HepG2 (cell line): ENCODE results near the gene POU5F1. TPM values are rescaled to one million over a fixed set of nuclear protein-coding genes. Genes with fewer than 3 reads are reported as not detected.

ENCODE experiments used
- DNMT1 ChIP-seq: sonication (generic); formaldehyde crosslinking; IDR thresholded peaks from 2 replicates; pipeline ENCODE4 v1.5.1; 2020; ENCODE audit warnings: mild to moderate bottlenecking, missing genetic modification reagents
- E2F1 ChIP-seq: sonication (generic); formaldehyde crosslinking; IDR thresholded peaks from 2 replicates; pipeline ENCODE4 v1.5.0; 2020; ENCODE audit warnings: missing genetic modification reagents
- FOXA3 ChIP-seq: IDR thresholded peaks from 2 replicates; pipeline ENCODE4 v1.6.1; 2016; ENCODE audit warnings: missing genetic modification reagents, missing compliant biosample characterization
- HNF4A ChIP-seq: sonication (generic); formaldehyde crosslinking; IDR thresholded peaks from 2 replicates; pipeline ENCODE4 v1.4.0; 2020; ENCODE audit warnings: missing genetic modification reagents
- NCOA5 ChIP-seq: sonication (generic); formaldehyde crosslinking; IDR thresholded peaks from 2 replicates; pipeline ENCODE4 v1.4.0; 2020; ENCODE audit warnings: missing genetic modification reagents
- PRDM15 ChIP-seq: sonication (generic); formaldehyde crosslinking; IDR thresholded peaks from 2 replicates; pipeline ENCODE4 v1.4.0; 2020; ENCODE audit warnings: missing genetic modification reagents
- RFX1 ChIP-seq: fragments of 450-650 bp; IDR thresholded peaks from 2 replicates; pipeline ENCODE4 v1.6.1; 2017
- SALL1 ChIP-seq: sonication (generic); formaldehyde crosslinking; IDR thresholded peaks from 2 replicates; pipeline ENCODE4 v1.8.0; 2022; ENCODE audit warnings: mild to moderate bottlenecking, missing genetic modification reagents
- SNRNP70 ChIP-seq: fragments of 200-400 bp; formaldehyde crosslinking; IDR thresholded peaks from 2 replicates; pipeline ENCODE4 v1.6.1; 2017; ENCODE audit warnings: mild to moderate bottlenecking, low read depth, low read length, moderate library complexity
- SOX6 ChIP-seq, 2 experiments: fragments of 450-650 bp in 1 of 2; sonication (generic) in 1 of 2; formaldehyde crosslinking in 1 of 2; IDR thresholded peaks; 2 replicates each; pipeline versions ENCODE4 v1.4.0 to v1.6.1; 2017 to 2020; ENCODE audit warnings: antibody characterized with exemption in 1 of 2, mild to moderate bottlenecking in 1 of 2, missing genetic modification reagents in 1 of 2
- SRSF1 ChIP-seq: fragments of 200-400 bp; formaldehyde crosslinking; optimal IDR thresholded peaks from 2 replicates; pipeline ENCODE3; 2017; ENCODE audit warnings: mild to moderate bottlenecking, low read depth, low read length, moderate library complexity
- STAT5B ChIP-seq: sonication (generic); formaldehyde crosslinking; IDR thresholded peaks from 2 replicates; pipeline ENCODE4 v1.4.0; 2020; ENCODE audit warnings: missing genetic modification reagents
- TBL1XR1 ChIP-seq: fragments of 150-350 bp; IDR thresholded peaks from 2 replicates; pipeline ENCODE4 v1.6.1; 2014; ENCODE audit warnings: borderline replicate concordance, low read length; ENCODE audit not compliant: partially characterized antibody
- ZKSCAN1 ChIP-seq: fragments of 150-350 bp; IDR thresholded peaks from 2 replicates; pipeline ENCODE4 v1.6.1; 2014; ENCODE audit warnings: low read length
- ZNF296 ChIP-seq: sonication (generic); formaldehyde crosslinking; conservative IDR thresholded peaks from 2 replicates; pipeline ENCODE4 v1.5.0; 2020; ENCODE audit warnings: mild to moderate bottlenecking, missing genetic modification reagents
- ZNF446 ChIP-seq: sonication (generic); formaldehyde crosslinking; IDR thresholded peaks from 2 replicates; pipeline ENCODE4 v1.5.0; 2020; ENCODE audit warnings: mild to moderate bottlenecking, missing genetic modification reagents
- ZNF768 ChIP-seq: sonication (generic); formaldehyde crosslinking; IDR thresholded peaks from 2 replicates; pipeline ENCODE4 v1.4.0; 2020; ENCODE audit warnings: missing genetic modification reagents
- ZSCAN29 ChIP-seq: sonication (generic); formaldehyde crosslinking; conservative IDR thresholded peaks from 2 replicates; pipeline ENCODE4 v1.4.0; 2020; ENCODE audit warnings: mild to moderate bottlenecking, missing genetic modification reagents
- polyA plus RNA-seq, 8 experiments: library from polyadenylated mRNA; depleted of rRNA in 3 of 8; stranded (reverse) in 7 of 8; unstranded in 1 of 8; fragments of >200 nt; fragmentation: Illumina TruSeq in 4 of 8; extraction: Trizol in 4 of 8; gene quantifications; 2 replicates each; pipeline versions ENCODE4 v1.2.1 to v1.2.3, GENCODE V29; 2011 to 2016; ENCODE audit warnings: low read depth in 4 of 8, missing spikeins in 1 of 8, mixed read lengths in 1 of 8; ENCODE audit not compliant: insufficient read depth in 1 of 8
- total RNA-seq, 5 experiments: library from RNA; depleted of rRNA; stranded (reverse); fragments of >200 nt; fragmentation: Illumina TruSeq; extraction: Trizol; gene quantifications; 2 replicates each; pipeline ENCODE4 v1.2.3, GENCODE V29; 2016; ENCODE audit warnings: low read depth in 1 of 5
- TF ChIP-seq, protein P1 (sequence below): IDR thresholded peaks from 2 replicates; pipeline ENCODE4 v1.6.1; 2012; ENCODE audit warnings: low read length, improper control_type of control experiment
- TF ChIP-seq, protein P2 (sequence below): sonication (generic); formaldehyde crosslinking; IDR thresholded peaks from 2 replicates; pipeline ENCODE4 v1.5.0; 2020; ENCODE audit warnings: mild to moderate bottlenecking, missing genetic modification reagents

POU5F1 gene
- total and polyA plus RNA-seq, 2 of the 13 experiments (the other 11 are each of a cell fraction or from before 2014, with no cell fraction given): 2.5 to 7.2 TPM

DNA sequence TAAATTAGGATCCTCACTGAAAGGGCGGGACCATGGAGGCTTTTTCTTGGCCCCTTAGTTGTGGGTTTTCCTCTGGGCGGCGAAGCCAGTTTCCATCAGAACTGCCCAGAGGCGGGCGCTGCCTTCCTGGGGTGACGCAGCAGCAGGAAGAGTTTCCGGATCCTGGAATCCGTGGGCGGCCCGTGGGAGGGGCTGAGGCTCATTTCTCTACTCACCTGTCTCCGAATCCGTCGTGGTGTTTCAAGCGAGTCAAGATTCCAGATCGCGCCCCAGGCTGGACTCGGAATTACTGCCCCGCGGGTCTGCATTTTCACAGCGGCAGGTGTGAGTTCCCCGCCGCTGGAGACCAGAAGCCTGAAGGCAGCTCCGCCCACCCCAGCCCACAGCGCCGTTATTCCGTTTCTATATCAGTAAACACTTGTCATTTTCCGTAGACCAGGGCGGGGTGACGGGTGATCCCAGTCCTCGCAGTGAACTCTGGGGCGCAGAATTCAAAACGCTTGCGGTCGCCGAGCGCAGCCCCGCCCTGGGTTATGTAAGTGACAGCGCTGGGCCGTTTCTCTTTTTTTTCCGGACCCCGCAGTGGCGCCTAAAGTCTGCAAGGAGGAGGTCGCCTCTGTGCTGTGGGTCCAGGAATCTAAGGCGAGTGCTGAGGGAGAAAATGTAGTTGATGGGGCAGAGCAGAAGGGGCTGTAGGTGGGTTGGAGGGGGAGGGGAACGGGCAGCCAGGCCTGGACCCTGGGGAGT lies 27.2 kb upstream of the POU5F1 start (continued):
- TF ChIP-seq, protein P1, sequence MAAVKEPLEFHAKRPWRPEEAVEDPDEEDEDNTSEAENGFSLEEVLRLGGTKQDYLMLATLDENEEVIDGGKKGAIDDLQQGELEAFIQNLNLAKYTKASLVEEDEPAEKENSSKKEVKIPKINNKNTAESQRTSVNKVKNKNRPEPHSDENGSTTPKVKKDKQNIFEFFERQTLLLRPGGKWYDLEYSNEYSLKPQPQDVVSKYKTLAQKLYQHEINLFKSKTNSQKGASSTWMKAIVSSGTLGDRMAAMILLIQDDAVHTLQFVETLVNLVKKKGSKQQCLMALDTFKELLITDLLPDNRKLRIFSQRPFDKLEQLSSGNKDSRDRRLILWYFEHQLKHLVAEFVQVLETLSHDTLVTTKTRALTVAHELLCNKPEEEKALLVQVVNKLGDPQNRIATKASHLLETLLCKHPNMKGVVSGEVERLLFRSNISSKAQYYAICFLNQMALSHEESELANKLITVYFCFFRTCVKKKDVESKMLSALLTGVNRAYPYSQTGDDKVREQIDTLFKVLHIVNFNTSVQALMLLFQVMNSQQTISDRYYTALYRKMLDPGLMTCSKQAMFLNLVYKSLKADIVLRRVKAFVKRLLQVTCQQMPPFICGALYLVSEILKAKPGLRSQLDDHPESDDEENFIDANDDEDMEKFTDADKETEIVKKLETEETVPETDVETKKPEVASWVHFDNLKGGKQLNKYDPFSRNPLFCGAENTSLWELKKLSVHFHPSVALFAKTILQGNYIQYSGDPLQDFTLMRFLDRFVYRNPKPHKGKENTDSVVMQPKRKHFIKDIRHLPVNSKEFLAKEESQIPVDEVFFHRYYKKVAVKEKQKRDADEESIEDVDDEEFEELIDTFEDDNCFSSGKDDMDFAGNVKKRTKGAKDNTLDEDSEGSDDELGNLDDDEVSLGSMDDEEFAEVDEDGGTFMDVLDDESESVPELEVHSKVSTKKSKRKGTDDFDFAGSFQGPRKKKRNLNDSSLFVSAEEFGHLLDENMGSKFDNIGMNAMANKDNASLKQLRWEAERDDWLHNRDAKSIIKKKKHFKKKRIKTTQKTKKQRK: no peak
- TF ChIP-seq ZKSCAN1 (no peak), SNRNP70 (no peak), E2F1 (CRISPR knock-in tag) (peak; percentile 61; the same call in 1 of the 2 replicates), ZNF446 (CRISPR knock-in tag) (no peak), RFX1 (no peak), TBL1XR1 (no peak), PRDM15 (CRISPR knock-in tag) (no peak), ZNF768 (no peak), ZSCAN29 (CRISPR knock-in tag) (0 out of 2 replicates have a peak, but pooled peaks have one; percentile 18), SALL1 (CRISPR knock-in tag) (peak; percentile 87; the same call in 1 of the 2 replicates), HNF4A (CRISPR knock-in tag) (peak; percentile 57; the same call in 1 of the 2 replicates), SOX6 (IDR thresholded peaks at IDR 0.05) (no peak), SOX6 (CRISPR knock-in tag; IDR thresholded peaks at IDR 0.05) (peak; percentile 40; the same call in 1 of the 2 replicates), SRSF1 (no peak), NCOA5 (no peak), STAT5B (no peak), DNMT1 (CRISPR knock-in tag) (no peak), ZNF296 (CRISPR knock-in tag) (no peak), FOXA3 (CRISPR knock-in tag) (peak; percentile 44)
- TF ChIP-seq, protein P2, sequence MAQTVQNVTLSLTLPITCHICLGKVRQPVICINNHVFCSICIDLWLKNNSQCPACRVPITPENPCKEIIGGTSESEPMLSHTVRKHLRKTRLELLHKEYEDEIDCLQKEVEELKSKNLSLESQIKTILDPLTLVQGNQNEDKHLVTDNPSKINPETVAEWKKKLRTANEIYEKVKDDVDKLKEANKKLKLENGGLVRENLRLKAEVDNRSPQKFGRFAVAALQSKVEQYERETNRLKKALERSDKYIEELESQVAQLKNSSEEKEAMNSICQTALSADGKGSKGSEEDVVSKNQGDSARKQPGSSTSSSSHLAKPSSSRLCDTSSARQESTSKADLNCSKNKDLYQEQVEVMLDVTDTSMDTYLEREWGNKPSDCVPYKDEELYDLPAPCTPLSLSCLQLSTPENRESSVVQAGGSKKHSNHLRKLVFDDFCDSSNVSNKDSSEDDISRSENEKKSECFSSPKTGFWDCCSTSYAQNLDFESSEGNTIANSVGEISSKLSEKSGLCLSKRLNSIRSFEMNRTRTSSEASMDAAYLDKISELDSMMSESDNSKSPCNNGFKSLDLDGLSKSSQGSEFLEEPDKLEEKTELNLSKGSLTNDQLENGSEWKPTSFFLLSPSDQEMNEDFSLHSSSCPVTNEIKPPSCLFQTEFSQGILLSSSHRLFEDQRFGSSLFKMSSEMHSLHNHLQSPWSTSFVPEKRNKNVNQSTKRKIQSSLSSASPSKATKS: no peak
